GM04504 (cell line): ENCODE measurements around the gene CALD1.

Experiments used
- DNase-seq: peaks from one replicate; pipeline ENCODE4 v3.0.0-alpha.2; 2012; ENCODE audit warnings: low read depth

The CALD1 gene

GRCh38 chr7:134764365-134764764 is 15.1 kb upstream of the CALD1 start:
- no peak for DNase-seq

DNA sequence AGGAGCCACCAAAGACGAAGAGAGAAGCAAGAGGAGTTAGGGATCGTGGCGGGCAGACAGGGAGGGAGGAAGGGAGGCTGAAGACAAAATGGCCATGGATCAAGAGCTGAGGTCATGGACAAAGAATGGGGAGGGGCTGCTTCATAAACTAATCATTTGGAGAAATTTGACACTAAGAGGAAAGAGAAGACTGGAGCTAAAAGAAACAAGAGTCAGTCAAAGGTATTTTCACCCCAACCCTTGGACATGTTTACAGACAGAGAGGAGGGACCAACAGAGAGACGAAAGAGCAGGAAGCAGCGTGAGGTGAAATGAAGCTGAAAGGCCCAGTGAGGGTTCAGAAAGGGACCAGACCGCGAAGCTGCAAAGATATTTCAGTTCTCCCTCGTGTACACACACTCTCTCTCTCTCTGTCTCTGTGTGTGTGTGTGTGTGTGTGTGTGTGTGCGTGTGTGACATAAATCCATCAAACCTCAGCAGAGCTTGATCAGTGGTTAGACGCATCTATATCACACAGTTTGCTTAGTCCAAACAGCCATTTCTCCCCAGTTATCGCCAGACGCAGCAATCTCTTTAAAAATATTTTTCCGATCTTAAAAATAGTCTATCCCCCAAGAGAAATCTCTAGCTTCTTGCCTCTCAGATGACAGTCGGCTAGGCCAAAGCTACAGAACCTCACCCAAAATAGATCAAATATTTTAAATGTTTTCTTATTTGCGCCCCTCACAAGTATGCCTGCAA is 12.5 kb upstream of the CALD1 start:
- DNase-seq = no peak

- DNase-seq = no peak
These were observed 11.8 kb upstream of the CALD1 start for GRCh38 chr7:134767520-134768168.

- DNase-seq = no peak
These were observed 11.2 kb upstream of the CALD1 start for GRCh38 chr7:134768243-134768642.

DNA sequence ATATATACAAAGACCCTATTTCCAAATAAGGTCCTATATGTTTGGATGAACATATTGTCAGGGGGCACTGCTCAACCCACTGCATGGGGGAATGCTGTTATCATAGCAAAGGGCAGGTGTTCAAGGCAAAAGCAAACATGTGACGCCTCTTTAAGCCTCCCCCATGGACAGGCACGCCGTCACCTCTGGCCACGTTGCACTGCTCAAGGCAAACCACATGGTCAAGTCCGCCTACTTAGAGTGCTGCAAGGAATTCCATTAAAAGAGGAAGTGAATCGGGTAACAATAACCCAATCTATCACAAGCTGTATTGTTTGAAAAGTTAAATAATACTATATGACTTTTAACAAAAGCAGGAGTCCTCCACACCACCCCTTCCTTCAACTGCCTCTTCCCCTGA is 8.8 kb upstream of the CALD1 start:
- DNase-seq = no peak

- no peak for DNase-seq
These were observed 8.3 kb upstream of the CALD1 start for GRCh38 chr7:134771111-134771510.

DNA sequence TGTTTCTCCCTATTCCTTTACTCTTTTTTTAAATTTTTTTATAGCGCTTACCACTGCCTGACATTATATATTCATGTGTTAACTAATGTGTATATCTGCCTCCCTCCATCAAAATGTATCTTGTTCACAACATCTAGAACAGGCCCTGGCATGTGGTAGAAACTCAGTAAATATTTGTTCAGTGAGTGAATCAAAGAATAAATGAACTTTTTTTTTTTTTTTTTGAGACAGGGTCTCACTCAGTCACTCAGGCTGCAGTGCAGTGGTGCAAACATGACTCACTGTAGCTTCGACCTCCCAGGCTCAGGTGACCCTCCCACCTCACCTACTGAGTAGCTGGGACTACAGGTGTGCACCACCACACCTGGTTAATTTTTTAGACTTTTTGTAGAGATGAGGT is 7.5 kb upstream of the CALD1 start:
- DNase-seq = no peak

DNA sequence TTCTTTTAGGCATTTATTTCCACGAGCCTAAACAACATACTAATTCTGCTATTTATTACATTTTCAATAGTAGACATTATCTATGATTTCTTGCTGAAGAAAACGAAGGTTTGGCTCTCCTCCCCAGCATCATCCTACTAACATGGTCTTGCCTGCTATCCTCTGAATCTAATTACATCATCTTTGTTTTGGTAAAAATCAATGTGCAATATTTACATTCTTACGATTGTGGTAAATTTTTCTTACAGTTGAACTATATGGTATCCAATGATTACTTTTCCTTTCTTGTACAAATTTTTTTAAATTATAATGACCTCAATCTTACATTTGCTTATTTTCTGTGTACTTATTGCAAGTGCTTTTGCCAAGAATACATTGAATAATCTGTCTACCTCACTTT is 7.0 kb upstream of the CALD1 start:
- DNase-seq = no peak

GRCh38 chr7:134773164-134773563 is 6.3 kb upstream of the CALD1 start:
- no peak for DNase-seq

- no peak for DNase-seq
These were observed 5.3 kb upstream of the CALD1 start for GRCh38 chr7:134774119-134774518.

DNA sequence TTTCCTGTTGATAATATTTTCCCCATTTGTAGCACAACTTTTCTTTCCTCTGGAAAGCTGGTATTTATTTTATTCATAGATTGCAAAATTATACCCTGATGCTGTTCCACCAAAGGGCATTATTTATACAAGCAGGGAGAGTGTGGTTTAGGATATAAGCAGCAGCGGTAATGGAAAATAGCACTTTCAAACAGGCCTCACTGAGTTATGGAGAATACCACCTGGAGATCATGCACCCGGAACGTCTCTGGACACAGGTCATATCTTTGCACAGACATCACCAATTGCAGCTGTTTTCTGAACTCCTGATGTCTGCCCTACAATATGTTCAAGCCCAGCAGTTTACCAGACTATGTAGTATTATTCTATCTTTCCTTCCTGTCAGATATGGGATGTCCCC is 2.0 kb upstream of the CALD1 start:
- DNase-seq = no peak

GRCh38 chr7:134777908-134778580 is 1.4 kb upstream of the CALD1 start:
- DNase-seq = no peak

- DNase-seq = no peak
These were observed 269 bp downstream of the CALD1 start for GRCh38 chr7:134779741-134780065.

DNA sequence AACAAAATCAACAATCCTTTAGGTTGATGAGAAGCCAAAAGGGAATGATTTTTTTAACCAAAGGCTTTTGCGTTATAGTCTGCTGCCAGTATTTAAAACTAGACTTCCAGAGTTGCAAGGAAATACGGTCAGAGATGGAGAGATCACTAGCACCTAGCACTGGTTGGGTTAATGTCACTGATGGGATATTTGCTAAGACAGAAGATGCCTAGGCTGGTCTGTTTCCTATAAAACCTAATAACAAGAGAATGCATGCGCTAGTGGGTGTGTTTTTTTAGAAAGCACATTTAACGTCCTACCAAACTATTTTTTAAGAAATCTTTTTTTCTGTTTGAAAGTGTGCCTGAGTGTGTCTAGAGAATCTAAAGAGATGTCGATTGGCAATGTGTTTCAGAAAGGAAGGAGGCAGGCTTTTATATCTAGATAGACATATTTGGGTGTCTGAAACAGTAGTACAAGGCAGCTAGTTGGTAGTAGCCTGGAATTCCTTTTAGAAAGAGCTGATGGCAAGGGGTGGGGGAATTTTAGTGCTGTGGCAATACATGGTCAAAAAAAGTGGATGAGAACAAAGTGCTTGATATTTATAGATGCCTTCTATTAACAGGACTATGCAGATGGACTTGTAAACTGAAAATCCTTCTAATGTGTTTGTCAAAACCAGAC is 863 bp downstream of the CALD1 start:
- DNase-seq = no peak

DNA sequence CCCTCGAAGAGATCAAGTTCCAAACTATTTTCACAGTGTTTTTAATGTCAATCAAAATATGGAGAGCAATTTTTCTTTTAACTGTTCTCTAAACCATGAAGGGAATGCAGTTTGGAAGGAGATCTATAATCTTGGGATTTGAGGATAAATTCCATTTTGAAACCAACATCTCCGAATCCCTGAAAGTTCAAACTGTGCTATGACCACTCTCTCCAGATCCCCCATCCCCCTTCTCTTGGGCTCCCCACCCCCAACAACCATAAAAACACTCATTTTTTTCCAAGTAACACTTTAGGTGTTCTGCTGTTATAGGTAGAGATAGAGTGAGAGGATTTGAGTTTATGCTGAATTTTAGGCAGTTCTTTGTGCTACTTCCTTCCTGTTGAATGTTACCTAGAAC is 1.7 kb downstream of the CALD1 start:
- DNase-seq = no peak

- DNase-seq = no peak
These were observed 2.7 kb downstream of the CALD1 start for GRCh38 chr7:134782121-134782623.

DNA sequence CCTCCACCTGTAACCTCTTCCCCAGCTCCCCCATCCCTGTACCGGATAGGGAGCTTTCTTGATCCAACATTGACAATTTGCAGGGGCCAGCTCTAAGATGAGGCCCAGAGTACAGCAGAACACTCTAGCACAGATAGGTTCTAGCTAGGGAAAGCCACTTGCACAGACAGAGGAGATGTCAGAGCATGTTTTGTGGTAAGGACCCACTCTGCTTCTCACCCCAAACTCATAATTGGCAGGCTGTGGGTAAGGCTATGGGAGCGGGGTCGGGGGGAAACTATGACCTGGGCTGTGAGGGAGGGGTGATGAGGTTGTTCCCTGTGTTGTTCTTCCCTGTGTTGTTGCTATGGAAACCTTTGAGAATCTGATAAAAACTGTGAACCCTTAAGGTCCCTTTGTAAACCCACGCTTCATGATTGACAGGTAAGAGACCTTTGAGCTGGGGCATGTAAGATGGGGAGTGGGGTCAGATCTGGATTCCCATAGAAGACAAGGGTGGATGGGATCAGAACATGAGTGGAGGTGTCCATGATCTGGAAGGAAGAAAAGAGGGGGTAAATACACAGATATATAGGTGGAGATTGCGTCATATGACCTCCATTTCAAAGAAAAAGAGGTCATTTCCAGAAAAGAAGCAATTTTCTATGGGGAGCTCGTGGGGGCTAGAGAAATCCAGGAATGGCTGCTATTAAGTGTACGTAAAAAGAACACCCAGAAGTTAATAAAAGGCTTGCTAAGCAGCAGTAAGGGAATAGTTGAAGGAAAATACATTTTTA is 4.0 kb downstream of the CALD1 start:
- no peak for DNase-seq

- no peak for DNase-seq
These were observed 5.0 kb downstream of the CALD1 start for GRCh38 chr7:134784251-134785049.

GRCh38 chr7:134785842-134786241 is 6.4 kb downstream of the CALD1 start:
- DNase-seq = no peak

- no peak for DNase-seq
These were observed 7.6 kb downstream of the CALD1 start for GRCh38 chr7:134787064-134787463.

GRCh38 chr7:134787720-134788119 is 8.3 kb downstream of the CALD1 start:
- no peak for DNase-seq
